HUDEP-2 (cell line): Measurements from ENCODE around the gene HSFY1.
"Not testable (repeated sequence)": the region's sequence is repeated elsewhere in the genome, so short reads cannot be mapped to it uniquely, and the experiment has no call there.

Experiments
- DNase-seq, 76 experiments: peaks; one replicate each; lab custom pipeline; 2025; ENCODE audit not compliant: unreplicated experiment in 76 of 76; lab: John Stamatoyannopoulos, UW

Gene HSFY1

GRCh38 chrY:18546420-18546819 lies at the start of gene HSFY1:
TSS of gene HSFY1 (plus strand) at chrY:18546720. CDS start at chrY:18546788, 68 bp downstream.
- DNase-seq, result not testable (repeated sequence)

- DNase-seq, result not testable (repeated sequence)
Observed at GRCh38 chrY:18504266-18504665, 42.3 kb upstream of the HSFY1 start.

GRCh38 chrY:18530995-18531655 lies 15.4 kb upstream of the HSFY1 start:
- not testable (repeated sequence) for DNase-seq

GRCh38 chrY:18538952-18539351 lies 7.6 kb upstream of the HSFY1 start:
- not testable (repeated sequence) for DNase-seq

GRCh38 chrY:18553132-18553531 lies 6.6 kb downstream of the HSFY1 start:
- not testable (repeated sequence) for DNase-seq

- DNase-seq, result not testable (repeated sequence)
Observed at GRCh38 chrY:18565915-18566314, 19.4 kb downstream of the HSFY1 start.
